HG02885 (cell line): Measurements from ENCODE around the gene COL11A2.
"Not testable (repeated sequence)": the region's sequence is repeated elsewhere in the genome, so short reads cannot be mapped to it uniquely, and the experiment has no call there.

Source experiments
- ATAC-seq: cut with Tn5 transposase; IDR thresholded peaks from one replicate; pipeline ENCODE4 v1.9.1; 2021; ENCODE audit warnings: mild to moderate bottlenecking; ENCODE audit not compliant: unreplicated experiment, poor library complexity

COL11A2 gene

GRCh38 chr6:33192105-33192646 is at the start of gene COL11A2:
Gene COL11A2 (minus strand): TSS chr6:33192467. CDS start chr6:33192240, 227 bp downstream.
- no peak for ATAC-seq

GRCh38 chr6:33241968-33242367 is 49.7 kb upstream of the COL11A2 start:
- no peak for ATAC-seq

GRCh38 chr6:33237741-33238140 is 45.5 kb upstream of the COL11A2 start:
- no peak for ATAC-seq

GRCh38 chr6:33236852-33237251 is 44.6 kb upstream of the COL11A2 start:
- no peak for ATAC-seq

- no peak for ATAC-seq
Measured at GRCh38 chr6:33236328-33236727, 44.1 kb upstream of the COL11A2 start.

GRCh38 chr6:33235221-33235634 is 43.0 kb upstream of the COL11A2 start:
- no peak for ATAC-seq

DNA sequence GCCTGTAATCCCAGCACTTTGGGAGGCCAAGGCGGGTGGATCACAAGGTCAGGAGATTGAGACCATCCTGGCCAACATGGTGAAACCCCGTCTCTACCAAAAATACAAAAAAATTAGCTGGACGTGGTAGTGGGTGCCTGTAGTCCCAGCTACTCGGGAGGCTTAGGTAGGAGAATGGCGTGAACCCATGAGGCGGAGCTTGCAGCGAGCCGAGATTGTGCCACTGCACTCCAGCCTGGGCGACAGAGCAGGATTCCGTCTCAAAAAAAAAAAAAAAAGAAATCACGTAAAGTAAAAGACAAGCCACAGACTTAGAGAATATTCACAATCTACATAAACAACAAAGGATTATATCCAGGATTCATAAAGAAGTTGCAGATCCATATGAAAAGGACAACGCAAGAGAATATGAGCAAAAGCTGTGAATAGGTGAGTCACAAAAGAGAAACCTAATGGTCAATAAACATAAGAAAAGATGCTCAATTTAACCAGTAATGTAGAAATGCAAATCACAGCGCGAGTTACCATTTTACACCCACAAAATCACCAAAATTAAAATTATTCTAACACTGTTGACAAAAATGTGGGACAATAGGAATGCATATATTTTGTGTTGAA is 34.3 kb upstream of the COL11A2 start:
- not testable (repeated sequence) for ATAC-seq

DNA sequence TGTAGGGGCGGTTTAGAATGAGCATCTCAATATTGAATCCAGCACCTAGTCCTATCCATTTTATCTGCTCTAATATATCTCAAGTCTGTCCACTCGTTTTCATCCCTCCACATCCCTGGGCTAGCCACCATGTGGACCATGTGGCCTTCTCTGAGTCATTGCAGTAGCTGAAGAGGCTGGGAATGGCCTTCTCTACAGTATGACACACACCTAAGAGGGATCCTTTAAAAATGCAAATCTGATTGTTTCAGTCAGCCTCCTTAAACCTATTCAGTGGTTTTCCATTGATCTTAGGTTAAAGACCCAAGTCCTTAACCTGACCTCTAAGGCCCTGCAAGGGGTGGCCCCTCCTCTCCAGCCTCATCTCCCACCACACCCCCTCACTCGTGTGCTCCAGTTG is 25.4 kb upstream of the COL11A2 start:
- ATAC-seq = no peak

- no peak for ATAC-seq
Measured at GRCh38 chr6:33217246-33217645, 25.0 kb upstream of the COL11A2 start.

GRCh38 chr6:33216117-33216649 is 23.9 kb upstream of the COL11A2 start:
- no peak for ATAC-seq

DNA sequence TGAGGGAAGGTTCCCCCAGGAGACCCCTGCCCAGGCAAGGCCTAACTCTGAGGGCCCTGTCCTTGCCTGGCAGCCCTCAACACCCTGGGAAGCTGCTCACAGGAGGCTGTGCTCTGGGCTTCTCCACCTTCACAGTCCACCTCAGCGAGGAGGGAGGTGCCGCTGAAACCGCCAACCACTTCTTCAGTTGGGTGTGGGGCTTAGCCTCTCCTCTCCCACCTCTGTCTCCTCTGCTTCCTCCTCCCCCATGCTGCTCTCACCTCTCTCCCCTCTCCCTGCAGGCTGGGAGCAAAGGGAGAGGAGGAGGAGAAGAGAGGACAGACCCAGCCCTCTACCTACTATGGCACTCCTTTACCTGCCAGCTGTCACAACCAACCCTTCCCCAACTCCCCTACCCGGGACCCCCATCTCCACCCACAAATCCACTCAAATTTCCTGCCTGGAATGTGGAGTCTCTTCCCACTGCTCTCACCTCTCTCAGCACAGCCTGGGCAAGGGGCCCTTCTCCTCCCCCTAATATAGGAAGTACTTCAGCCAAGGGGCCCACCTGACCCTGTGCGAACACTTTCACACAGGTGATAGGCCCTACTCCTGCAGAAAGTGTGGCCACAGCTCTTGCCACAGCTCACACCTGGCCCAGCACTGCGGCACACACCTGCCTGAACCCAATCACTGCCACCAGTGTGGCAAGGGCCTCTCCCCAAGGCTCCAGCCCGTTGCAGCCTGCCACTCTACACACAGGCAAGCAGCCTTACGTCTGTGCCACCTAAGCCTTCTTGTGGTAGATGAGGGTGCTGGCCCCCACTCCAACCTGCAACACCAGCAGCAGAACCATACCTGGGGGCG is 23.2 kb upstream of the COL11A2 start:
- no peak for ATAC-seq

DNA sequence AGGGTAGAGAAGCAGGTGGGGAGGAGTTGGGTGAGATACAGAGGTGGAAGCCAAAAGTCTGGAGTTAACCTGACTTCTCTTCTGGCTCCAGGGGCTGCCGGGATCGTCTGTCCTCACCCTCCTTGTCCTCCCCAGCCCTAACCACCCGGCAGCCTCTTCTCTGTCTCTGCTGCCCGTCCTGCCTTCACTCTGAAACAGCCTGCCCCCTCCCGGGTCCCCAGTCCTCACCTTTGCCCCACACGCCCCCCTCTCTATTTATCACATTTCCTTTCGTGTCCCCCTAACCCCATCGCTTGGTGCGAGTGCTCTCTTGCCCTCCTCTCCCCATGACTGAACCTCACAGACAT is 21.7 kb upstream of the COL11A2 start:
- ATAC-seq = no peak

- no peak for ATAC-seq
Measured at GRCh38 chr6:33213166-33213988, 21.1 kb upstream of the COL11A2 start.

- ATAC-seq = no peak
Measured at GRCh38 chr6:33212857-33213165, 20.5 kb upstream of the COL11A2 start.

DNA sequence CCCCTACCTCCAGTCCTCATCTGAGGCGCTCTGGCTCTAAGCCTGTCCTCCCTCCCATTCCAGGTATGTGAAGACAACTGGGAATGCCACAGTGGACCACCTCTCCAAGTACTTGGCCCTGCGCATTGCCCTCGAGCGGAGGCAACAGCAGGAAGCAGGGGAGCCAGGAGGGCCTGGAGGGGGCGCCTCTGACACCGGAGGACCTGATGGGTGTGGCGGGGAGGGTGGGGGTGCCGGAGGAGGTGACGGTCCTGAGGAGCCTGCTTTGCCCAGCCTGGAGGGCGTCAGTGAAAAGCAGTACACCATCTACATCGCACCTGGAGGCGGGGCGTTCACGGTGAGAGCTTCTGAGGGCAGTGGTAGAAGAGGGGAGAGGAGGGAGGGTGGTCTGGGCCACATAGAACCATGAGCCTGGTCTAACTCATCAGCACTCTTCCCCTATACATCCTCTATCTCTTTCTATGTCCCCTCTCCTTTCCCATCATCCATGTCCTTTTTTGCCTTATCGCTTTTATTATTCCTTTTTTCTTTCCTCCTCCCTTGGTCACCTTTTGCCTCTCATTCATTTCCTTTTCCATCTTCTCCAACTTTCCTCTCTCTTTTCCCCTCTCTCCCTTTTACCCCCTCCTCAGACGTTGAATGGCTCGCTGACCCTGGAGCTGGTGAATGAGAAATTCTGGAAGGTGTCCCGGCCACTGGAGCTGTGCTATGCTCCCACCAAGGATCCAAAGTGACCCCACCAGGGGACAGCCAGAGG is 19.6 kb upstream of the COL11A2 start:
- ATAC-seq = no peak

GRCh38 chr6:33211136-33211535 is 18.9 kb upstream of the COL11A2 start:
- ATAC-seq = no peak

- ATAC-seq = no peak
Measured at GRCh38 chr6:33209856-33210255, 17.6 kb upstream of the COL11A2 start.

- peak; percentile 59 for ATAC-seq
Measured at GRCh38 chr6:33208091-33208967, 16.1 kb upstream of the COL11A2 start, which contains the start of gene RING1. Gene RING1 (plus strand): TSS chr6:33208500. CDS start chr6:33208823, 323 bp downstream.

DNA sequence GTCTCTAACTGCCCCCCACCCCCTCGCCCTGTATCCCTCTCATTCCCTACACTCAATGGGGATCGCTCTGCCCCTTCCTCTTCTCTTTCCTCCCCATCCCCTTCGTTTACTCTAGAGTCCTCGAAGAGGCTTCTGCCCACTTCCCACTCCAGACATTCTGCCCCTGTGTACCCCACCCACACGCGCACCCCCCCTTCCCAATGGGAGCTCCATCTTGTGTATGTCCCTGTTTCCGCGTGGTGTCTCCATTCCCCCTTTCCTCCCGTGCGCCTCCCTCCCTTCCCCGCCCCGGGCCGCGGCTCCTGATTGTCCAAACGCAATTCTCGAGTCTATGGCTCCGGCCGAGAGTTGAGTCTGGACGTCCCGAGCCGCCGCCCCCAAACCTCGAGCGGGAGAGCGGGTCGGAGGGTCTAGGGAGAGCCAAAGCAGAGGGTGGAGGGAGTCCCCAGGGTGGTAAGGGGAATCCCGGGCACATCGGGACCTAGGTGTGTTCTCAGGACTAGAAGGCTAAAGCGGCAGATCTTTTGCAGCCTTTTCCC is 15.4 kb upstream of the COL11A2 start:
- no peak for ATAC-seq
